KMS-11 (cell line): ENCODE measurements around the gene AP1M2.

ENCODE experiments used
- H2AFZ ChIP-seq: fragments of 200-600 bp; sonication (generic); 2 replicates; pipeline ENCODE4 v1.6.1; 2016; ENCODE audit warnings: antibody characterized with exemption, mixed run types, low read depth
- H3K27ac ChIP-seq: fragments of 200-600 bp; sonication (generic); 2 replicates; pipeline ENCODE4 v1.6.1; 2016; ENCODE audit warnings: mild to moderate bottlenecking, mixed run types
- H3K27me3 ChIP-seq: fragments of 200-600 bp; sonication (generic); 2 replicates; pipeline ENCODE4 v1.6.1; 2017; ENCODE audit warnings: mild to moderate bottlenecking, low read depth, mixed run types, moderate library complexity; ENCODE audit not compliant: insufficient read depth
- H3K36me3 ChIP-seq: fragments of 200-600 bp; sonication (generic); 2 replicates; pipeline ENCODE4 v1.6.1; 2017; ENCODE audit warnings: mild to moderate bottlenecking, mixed run types; ENCODE audit not compliant: insufficient read depth
- H3K4me1 ChIP-seq: fragments of 200-600 bp; sonication (generic); 2 replicates; pipeline ENCODE4 v1.6.1; 2016; ENCODE audit warnings: mild to moderate bottlenecking, low read depth, mixed run types; ENCODE audit not compliant: poor library complexity, severe bottlenecking
- H3K4me2 ChIP-seq: fragments of 200-600 bp; sonication (generic); 2 replicates; pipeline ENCODE4 v1.7.0; 2016; ENCODE audit warnings: mild to moderate bottlenecking, mixed run types
- H3K4me3 ChIP-seq: fragments of 200-600 bp; sonication (generic); IDR thresholded peaks from 2 replicates; pipeline ENCODE4 v1.6.1; 2017; ENCODE audit warnings: low read depth, low read length, mixed read lengths; ENCODE audit not compliant: insufficient read depth
- H3K79me2 ChIP-seq: fragments of 200-600 bp; sonication (generic); 2 replicates; pipeline ENCODE4 v1.6.1; 2016; ENCODE audit warnings: low read depth, mixed run types; ENCODE audit not compliant: insufficient read depth
- H3K9ac ChIP-seq: fragments of 200-600 bp; sonication (generic); 2 replicates; pipeline ENCODE4 v1.6.1; 2016; ENCODE audit warnings: mild to moderate bottlenecking, mixed run types
- H4K20me1 ChIP-seq: fragments of 200-600 bp; sonication (generic); 2 replicates; pipeline ENCODE4 v1.6.1; 2016; ENCODE audit warnings: mild to moderate bottlenecking, mixed run types; ENCODE audit not compliant: insufficient read depth
- CTCF ChIP-seq: fragments of 200-600 bp; sonication (generic); conservative IDR thresholded peaks from 2 replicates; pipeline ENCODE4 v1.6.1; 2017; ENCODE audit warnings: low read depth, mild to moderate bottlenecking, antibody characterized with exemption, low read length, moderate library complexity, mixed read lengths

AP1M2 gene

GRCh38 chr19:10566408-10566657, 20.8 kb downstream of the AP1M2 start:
- no peak overlapping the region for H3K9ac ChIP-seq
- TF ChIP-seq CTCF = no peak
- no peaks in the 10 kb centered on the region for H4K20me1 ChIP-seq
- 0 out of 2 replicates have a peak, but pooled peaks cover 4% of the 10 kb centered on the region for H3K27me3 ChIP-seq
- H2AFZ ChIP-seq = no peak overlapping the region
- H3K27ac ChIP-seq = no peak overlapping the region
- H3K79me2 ChIP-seq = peaks cover 17% of the 10 kb centered on the region
- peaks cover 38% of the 10 kb centered on the region for H3K4me1 ChIP-seq
- H3K4me3 ChIP-seq = no peak overlapping the region
- H3K36me3 ChIP-seq = no peaks in the 10 kb centered on the region
- peak overlapping the region; percentile 72; the same call in 1 of the 2 replicates for H3K4me2 ChIP-seq

- peaks cover 38% of the 10 kb centered on the region for H3K4me1 ChIP-seq
- peak within 1 kb of the TSS; percentile 69 for H3K27ac ChIP-seq
- no peak within 1 kb of the TSS for H3K4me3 ChIP-seq
- H3K9ac ChIP-seq = peak within 1 kb of the TSS; percentile 90
- 0 out of 2 replicates have a peak, but pooled peaks cover 4% of the 10 kb centered on the region for H3K27me3 ChIP-seq
- H3K79me2 ChIP-seq = peaks cover 17% of the 10 kb centered on the region
- no peak for TF ChIP-seq CTCF
- H3K36me3 ChIP-seq = no peaks in the 10 kb centered on the region
- H4K20me1 ChIP-seq = no peaks in the 10 kb centered on the region
- peak within 1 kb of the TSS; percentile 45 for H2AFZ ChIP-seq
- peak within 1 kb of the TSS; percentile 85 for H3K4me2 ChIP-seq
Measured at GRCh38 chr19:10565567-10566407, 21.3 kb downstream of the AP1M2 start, which contains the start of gene KRI1. Gene KRI1 (minus strand): TSS chr19:10566010. CDS start chr19:10565999, 11 bp downstream.

- peaks cover 38% of the 10 kb centered on the region for H3K4me1 ChIP-seq
Measured at GRCh38 chr19:10565028-10565566, 22.0 kb downstream of the AP1M2 start.

GRCh38 chr19:10562609-10563008, 24.5 kb downstream of the AP1M2 start:
- Histone ChIP-seq H3K4me1 (peaks cover 24% of the 10 kb centered on the region), H3K27ac (no peak overlapping the region), H3K27me3 (0 out of 2 replicates have a peak, but pooled peaks cover 1% of the 10 kb centered on the region), H3K36me3 (no peaks in the 10 kb centered on the region), H4K20me1 (no peaks in the 10 kb centered on the region), H3K4me3 (no peak overlapping the region), H2AFZ (no peak overlapping the region), H3K79me2 (peaks cover 17% of the 10 kb centered on the region), H3K4me2 (no peak overlapping the region), H3K9ac (no peak overlapping the region)
- no peak for TF ChIP-seq CTCF

More at GRCh38 chr19:10565028-10565566, 22.0 kb downstream of the AP1M2 start:
- H3K27me3 ChIP-seq = 0 out of 2 replicates have a peak, but pooled peaks cover 4% of the 10 kb centered on the region
- H3K9ac ChIP-seq = peak overlapping the region; percentile 90
- H3K79me2 ChIP-seq = peaks cover 17% of the 10 kb centered on the region
- H2AFZ ChIP-seq = peak overlapping the region; percentile 45
- TF ChIP-seq CTCF = peak; percentile 56
- no peak overlapping the region for H3K4me3 ChIP-seq
- H3K36me3 ChIP-seq = no peaks in the 10 kb centered on the region
- H3K4me2 ChIP-seq = peak overlapping the region; percentile 85
- H3K27ac ChIP-seq = peak overlapping the region; percentile 69
- H4K20me1 ChIP-seq = no peaks in the 10 kb centered on the region
